ENCODE results near the gene ZRANB3.
A peak's percentile ranks its signal among the peaks of the same experiment; 100 is the strongest.
"Not testable (repeated sequence)": the region's sequence is repeated elsewhere in the genome, so short reads cannot be mapped to it uniquely, and the experiment has no call there.

ZRANB3 gene

GRCh38 chr2:135475128-135475527 lies 55.9 kb downstream of the ZRANB3 start:
- DNase-seq, result no peak

- peak; percentile 56 for DNase-seq
Measured at GRCh38 chr2:135473567-135473966, 57.5 kb downstream of the ZRANB3 start.

- DNase-seq, result no peak
Measured at GRCh38 chr2:135471106-135471505, 59.9 kb downstream of the ZRANB3 start.

DNA sequence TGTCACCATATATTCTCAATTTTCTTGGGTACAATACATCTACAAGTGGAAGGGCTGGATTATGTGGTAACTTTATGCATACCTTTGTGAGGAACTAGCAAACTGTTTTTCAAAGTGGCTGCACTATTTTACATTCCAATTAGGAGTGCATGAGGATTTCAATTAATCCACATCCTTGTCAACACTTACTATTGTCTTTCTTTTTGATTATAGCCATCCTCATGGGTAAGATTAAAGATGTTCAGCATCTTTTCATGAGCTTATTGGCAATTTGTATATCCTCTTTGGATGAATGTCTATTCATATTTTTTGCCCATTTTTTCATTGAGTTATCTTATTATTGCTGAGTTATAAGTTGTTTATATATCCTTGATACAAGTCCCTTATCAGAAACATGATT lies 73.7 kb downstream of the ZRANB3 start:
- DNase-seq, result no peak

DNA sequence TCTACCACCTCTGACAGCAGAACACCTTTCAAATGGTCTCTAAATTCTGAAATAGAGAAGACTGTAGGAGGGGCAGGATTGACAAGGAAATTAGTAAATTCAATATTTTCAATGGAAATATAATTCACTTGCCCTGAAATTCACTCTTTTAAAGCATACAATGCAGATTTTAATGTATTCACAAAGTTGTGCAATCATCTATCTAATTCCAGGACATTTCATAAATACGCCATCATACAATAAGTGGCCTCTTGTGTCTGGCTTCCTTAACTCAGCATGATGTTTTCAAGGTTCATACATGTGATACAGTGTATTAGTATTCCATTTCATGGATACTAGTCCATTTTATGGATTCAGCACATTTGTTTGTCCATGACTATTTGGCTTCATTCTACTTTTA lies 74.2 kb downstream of the ZRANB3 start:
- DNase-seq, result no peak

DNA sequence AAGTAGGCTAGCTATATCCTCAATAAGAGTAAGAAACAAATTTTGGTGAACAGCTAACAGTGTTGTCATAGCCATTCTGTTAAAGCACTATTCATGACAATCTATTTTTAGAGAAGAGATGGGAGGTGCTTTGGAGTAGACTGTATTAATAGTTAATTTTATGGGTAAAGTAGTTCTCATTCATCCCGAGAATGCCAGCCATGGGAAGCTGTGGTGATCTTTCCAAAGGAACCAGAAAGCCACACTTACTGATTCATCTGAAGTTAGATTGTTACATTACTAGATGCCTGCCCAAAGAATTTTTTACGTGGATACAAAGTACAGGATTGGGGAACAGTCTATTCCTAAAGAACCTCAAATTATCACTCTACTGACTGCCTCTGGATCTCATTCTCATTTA lies 74.6 kb downstream of the ZRANB3 start:
- DNase-seq, result no peak

DNA sequence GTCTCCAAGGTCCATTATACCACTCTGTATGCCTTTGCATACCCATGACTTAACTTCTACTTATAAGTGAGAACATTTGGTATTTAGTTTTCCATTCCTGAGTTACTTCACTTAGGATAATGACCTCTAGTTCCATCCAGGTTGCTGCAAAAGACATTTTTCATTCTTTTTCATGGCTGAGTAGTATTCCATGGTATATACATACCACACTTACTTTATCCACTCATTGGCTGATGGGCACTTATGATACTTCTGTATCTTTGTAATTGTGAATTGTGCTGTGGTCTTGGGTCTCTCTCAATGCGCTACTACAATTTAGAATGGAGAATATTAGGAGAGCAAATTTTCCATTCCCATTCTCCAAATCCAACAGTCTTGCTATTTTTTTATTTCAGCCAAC lies 76.4 kb downstream of the ZRANB3 start:
- no peak for DNase-seq

GRCh38 chr2:135453027-135453426 lies 78.0 kb downstream of the ZRANB3 start:
- not testable (repeated sequence) for DNase-seq

DNA sequence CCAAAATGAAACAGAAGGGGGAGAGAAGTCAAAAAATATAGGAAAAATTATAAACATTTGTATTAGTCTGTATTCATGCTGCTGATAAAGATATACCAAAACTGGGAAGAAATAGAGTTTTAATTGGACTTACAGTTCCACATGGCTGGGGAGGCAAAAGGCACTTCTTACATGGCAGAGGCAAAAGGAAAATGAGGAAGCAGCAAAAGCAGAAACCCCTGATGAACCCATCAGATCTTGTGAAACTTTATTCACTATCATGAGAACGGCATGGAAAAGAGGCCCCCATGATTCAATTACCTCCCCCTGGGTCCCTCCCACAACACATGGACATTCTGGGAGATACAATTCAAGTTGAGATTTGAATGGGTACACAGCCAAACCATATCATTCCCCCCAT lies 79.1 kb downstream of the ZRANB3 start:
- DNase-seq, result no peak

DNA sequence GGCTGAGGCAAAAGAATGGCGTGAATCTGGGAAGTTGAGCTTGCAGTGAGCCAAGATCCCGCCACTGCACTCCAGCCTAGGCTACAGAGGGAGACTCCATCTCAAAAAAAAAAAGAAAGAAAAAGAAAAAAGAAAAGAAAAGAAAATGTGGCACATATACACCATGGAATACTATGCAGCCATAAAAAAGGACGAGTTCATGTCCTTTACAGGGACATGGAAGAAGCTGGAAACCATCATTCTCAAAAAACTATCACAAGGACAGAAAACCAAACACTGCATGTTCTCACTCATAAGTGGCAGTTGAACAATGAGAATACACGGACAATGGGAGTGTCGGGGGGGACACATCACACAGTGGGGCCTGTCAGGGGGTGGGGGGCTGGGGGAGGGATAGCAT lies 88.0 kb downstream of the ZRANB3 start:
- not testable (repeated sequence) for DNase-seq

GRCh38 chr2:135435155-135435554 lies 95.9 kb downstream of the ZRANB3 start:
- not testable (repeated sequence) for DNase-seq

GRCh38 chr2:135424849-135425248 lies 106.2 kb downstream of the ZRANB3 start:
- no peak for DNase-seq

DNA sequence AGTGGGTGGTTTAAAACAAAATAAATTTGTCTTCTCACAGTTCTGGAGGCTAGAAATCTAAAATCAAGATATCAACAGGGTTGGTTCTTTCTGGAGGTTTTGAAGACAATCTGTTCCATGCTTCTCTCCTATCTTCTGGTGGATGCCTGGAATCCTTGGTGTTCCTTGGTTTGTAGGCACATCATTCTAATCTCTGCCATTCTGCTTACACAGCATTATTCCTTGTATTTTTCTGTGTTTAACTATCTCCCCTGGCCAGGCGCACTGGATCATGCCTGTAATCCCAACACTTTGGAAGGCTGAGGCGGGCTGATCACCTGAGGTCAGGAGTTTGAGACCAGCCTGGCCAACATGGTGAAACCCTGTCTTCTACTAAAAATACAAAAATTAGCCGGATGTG lies 108.1 kb downstream of the ZRANB3 start:
- DNase-seq, result no peak

- DNase-seq, result no peak
Measured at GRCh38 chr2:135411646-135412045, 119.4 kb downstream of the ZRANB3 start.

- DNase-seq, result no peak
Measured at GRCh38 chr2:135409436-135409835, 121.6 kb downstream of the ZRANB3 start.

DNA sequence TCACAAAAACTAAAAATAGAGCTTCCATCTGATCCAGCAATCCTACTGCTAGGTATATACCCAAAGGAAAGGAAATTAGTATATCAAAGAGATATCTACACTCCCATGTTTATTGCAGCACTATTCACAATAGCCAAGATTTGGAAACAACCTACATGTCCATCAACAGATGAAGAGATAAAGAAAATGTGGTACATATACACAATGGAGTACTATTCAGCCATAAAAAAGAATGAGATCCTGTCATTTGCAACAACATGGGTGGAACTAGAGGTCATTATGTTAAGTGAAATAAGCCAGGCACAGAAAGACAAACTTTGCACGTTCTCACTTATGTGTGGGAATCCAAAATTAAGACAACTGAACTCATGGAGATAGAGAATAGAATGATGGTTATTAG lies 134.8 kb downstream of the ZRANB3 start:
- not testable (repeated sequence) for DNase-seq

- no peak for DNase-seq
Measured at GRCh38 chr2:135386993-135387392, 144.0 kb downstream of the ZRANB3 start.

DNA sequence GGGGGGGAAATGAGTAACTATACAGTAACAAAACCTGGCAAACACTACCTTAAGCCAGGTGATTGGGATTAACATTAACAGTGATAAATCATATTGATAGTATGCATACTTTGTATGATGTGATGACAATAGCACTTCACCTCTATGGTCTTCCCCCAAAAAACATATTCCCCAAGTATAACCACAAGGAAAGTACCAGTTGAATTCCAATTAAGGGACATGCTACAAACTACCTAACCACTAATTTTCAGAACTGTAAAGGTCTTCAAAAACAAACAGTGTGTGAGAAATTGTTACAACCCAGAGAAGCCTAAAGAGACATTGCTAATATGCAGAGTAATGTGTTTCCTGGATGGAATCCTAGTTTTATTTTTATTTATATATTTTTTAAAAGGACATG lies 152.4 kb downstream of the ZRANB3 start:
- DNase-seq, result no peak

DNA sequence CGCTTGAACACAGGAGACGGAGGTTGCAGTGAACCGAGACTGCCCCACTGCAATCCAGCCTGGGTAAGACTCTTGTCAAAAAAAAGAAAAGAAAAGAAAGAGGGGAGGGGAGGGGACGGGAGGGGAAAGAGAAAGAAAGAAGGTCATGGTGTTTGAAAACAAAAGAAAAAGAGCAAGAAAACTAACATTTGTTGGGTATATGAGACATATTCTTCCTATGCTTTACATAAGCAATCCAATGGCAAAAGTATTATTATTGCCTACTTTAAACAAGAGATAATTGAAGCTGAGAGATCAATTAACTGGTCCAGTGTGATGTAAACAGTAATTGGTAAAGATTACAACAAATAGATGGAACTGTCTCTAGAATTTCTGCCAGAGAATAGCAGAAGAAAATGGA lies 157.3 kb downstream of the ZRANB3 start:
- DNase-seq, result no peak

GRCh38 chr2:135349941-135350340 lies 181.1 kb downstream of the ZRANB3 start:
- DNase-seq, result no peak

DNA sequence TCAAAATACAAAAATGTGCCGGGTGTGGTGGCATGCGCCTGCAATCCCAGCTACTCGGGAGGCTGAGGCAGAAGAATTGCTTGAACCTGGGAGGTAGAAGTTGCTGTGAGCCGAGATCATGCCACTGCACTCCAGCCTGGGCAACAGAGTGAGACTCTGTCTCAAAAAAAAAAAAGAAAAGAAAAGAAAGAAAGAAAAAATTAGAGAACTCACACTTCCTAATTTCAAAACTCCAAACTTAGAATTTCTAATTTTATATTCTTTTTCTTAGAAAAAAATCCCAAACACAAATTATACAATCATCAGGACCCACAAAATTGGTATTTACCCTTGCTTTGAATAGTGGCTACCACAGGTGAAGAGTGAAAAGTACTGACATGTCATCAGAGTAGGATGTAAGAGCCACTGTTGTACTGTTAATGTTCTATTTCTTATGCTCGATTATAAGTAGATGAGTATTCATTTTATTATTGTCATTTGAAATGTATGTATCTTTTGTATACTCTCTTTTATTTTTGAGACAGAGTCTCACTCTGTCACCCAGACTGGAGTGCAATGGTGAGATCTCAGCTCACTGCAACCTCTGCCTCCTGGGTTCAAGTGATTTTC lies 182.8 kb downstream of the ZRANB3 start:
- DNase-seq, result not testable (repeated sequence)

DNA sequence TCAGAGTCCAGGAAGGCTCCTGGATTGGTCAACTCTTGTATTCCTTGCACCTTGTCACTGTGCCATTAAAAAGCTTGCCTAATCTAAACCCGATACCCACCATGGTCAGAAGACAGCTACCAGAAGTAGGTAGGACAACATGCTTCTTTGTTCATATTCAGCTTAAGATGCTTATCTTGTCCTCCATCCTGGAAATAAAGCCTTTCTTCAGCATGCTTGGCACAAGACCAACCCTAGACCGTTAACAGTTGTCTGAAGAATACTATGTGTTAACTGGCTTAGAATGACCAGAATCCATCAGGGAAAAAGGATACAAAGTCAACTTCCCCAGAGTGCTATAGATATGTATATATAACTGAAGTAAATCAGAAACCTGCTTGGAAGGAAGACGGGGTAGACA lies 193.9 kb downstream of the ZRANB3 start:
- DNase-seq, result peak; percentile 22

- DNase-seq, result no peak
Measured at GRCh38 chr2:135335256-135335655, 195.8 kb downstream of the ZRANB3 start.

DNA sequence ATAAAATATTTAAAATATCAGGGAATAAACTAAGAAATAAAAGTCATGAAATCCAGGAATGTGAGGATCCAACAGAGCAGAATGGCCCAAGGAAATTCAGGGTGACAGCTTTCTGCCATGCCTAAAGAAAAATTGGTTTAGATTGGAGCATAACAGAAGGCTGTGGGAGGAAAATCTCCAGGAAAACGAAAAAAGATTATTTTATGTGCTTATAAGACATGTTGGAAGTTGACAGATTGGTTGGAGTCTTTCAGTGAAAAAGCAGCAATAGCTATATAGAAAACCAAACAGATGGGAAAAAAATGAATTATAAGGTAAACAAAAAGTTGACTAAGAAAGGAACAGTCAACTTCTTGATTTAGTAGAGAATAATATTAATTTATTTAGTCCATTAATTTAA lies 203.9 kb downstream of the ZRANB3 start:
- no peak for DNase-seq

- DNase-seq, result no peak
Measured at GRCh38 chr2:135320465-135321355, 210.3 kb downstream of the ZRANB3 start.
